Middle frontal gyrus (tissue), 1 donor: ENCODE results near the gene ETS1.
"Not testable (repeated sequence)": the region's sequence is repeated elsewhere in the genome, so short reads cannot be mapped to it uniquely, and the experiment has no call there.

Experiments
- DNase-seq: peaks from one replicate; pipeline ENCODE4 v3.0.0-alpha.2; 2015; ENCODE audit warnings: low spot score; ENCODE audit errors: extremely low spot score

Gene ETS1

DNA sequence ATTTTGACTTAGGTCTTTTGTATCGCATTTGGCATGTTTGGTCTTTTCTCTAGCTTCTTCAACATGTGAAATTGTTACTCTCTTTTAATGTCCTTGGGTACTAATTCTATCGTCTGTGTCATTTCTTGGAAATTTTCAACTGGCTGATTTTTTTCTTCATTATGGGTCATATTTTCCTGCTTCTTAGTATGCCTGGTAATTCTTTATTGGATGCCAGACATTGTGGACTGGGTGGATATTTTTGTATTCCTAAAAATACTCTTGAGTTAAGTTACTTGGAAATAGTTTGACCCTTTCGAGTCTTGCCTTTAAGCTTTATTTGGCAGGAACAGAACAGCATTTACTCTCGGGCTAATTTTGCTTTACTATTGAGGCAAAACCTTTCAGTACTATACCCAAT, 140.1 kb downstream of the ETS1 start:
- DNase-seq = no peak

DNA sequence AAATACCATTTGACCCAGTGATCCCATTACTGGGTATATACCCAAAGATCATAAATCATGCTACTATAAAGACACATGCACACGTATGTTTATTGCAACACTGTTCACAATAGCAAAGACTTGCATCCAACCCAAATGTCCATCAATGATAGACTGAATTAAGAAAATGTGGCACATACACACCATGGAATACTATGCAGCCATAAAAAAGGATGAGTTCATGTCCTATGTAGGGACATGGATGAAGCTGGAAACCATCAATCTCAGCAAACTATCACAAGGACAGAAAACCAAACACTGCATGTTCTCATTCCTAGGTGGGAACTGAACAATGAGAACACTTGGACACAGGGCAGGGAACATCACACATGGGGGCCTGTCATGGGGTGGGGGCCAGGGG, 141.4 kb downstream of the ETS1 start:
- DNase-seq = not testable (repeated sequence)

DNA sequence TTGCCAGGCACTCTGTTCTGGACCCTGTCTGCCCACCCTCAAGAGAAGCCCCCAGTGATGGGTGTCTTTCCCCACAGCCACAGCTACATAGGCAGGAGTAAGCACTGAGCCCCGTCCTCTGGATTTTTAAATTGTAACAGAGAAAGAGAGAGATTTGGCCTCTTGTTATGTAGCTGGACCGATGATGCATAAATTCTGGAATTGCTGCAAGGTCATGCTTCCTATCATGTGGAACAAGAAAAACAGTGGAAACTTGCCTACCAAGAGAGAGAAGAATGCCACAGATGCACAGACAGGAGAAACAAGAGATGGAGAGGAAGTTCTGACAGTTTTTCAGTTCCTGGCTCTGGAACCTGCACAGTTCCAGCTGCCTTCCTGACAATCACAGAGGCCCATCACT, 150.2 kb downstream of the ETS1 start:
- DNase-seq = no peak

DNA sequence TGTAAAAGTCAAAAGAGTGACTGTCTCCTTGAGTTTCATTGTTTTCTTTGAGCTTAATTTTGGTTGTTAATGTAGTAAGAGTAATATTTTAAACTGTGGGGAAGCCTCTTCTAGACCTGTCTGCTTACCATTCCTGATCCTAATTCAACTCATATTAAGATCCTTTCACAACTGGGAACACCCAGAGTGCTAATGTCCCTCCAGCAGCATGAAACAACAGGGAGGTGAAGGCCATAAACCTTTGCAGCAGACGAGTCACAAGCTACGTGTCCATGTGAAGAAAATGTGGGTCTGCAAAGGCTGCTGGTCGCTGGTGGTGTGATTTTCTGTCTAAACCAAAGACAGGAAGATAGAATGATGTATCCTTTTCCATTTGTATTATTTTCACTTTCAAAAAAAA, 152.5 kb downstream of the ETS1 start:
- DNase-seq = no peak

DNA sequence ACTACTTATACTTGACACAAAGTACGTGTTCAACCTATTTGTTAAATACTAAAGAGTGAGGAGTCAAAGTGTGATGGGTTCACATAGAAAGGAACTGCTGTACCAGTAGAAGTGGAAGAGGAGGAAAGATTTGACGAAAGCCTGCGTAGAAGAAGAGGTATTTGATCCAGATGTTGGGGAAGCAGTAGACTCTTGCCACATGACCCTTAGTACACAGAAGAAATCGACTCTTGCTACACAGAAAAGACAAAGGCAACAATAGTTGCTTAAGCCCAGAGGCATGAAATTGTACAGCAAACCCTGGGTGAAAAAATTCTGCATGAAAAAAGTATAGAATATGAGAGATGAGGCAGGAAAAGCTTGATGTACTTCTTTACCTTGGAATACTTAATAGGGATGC, 152.9 kb downstream of the ETS1 start:
- no peak for DNase-seq

DNA sequence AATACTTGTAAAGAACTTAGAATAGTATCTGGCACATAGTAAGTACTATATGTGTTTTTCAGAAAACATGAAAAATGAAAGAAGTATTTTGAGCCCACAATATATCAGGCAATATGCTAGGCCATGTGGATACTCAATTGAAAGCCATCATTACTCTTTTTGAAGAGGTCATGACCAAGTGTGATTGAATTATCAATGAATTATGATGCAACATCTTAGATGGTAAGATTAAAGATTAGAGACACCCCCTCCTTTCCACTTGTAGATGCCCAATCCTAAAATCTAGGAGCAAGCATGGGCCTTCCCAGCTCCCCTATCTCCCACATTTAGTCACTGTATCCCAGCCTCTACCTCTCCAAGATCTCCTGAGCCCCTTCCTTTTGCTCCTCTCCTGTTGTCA, 154.4 kb downstream of the ETS1 start:
- DNase-seq = no peak

DNA sequence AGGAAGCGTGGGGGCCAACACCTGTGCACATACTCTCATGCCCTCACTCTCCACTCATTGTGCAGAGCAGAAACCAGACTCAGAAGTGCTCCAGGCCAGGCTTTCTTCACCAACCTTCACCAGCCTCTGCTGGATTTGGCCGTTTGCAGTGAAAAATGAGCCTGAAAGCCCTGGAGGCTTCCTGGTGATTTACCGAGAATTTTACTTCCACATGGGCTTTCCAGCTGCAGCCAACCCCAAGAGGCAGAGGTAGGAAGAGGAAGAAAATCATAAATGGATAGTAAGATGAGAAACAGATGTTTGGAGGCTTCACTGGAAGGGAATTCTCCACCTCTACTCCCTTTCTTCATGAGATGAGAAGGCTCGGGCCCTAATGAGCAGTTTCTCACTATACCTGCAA, 155.4 kb downstream of the ETS1 start:
- DNase-seq = no peak

DNA sequence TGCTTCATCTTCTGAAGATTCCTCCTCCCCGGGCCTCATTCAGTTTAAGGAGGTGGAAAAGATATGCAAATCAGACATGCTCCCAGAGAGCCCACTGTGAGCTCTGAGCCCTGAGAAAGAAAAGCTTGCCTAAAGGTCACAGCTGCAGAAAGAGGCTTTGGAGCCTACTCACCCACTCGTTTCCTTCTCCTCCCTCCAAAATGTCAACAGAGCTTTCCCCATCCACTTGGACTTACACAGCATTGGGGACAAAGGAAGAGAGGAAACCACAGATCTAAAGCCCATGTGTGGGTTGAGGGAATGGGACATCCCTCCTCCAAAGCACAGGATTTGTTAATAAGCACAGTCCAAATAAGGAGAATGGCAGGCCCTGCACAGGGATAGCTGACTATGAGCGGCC, 158.4 kb downstream of the ETS1 start:
- no peak for DNase-seq

DNA sequence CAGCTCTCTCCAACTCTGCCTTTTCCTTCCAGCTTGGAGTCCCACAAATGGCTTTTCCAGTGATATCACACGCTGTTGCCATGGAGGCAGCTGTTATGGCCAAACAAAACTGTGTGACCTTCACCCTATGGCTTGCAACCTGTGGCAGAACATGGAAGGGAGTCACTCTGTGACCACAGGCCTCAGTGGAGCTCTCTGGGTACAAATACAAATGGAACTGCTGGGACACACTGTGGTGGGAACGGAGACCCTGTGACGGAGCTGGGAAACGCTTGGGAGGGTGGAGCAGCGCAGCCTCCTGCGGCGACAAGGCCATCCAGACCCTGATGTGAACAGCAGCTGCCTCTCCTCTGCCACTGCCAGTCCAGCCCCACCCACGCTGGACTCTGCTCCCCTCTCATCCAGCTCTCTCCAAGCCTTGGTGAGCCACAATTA, 162.5 kb downstream of the ETS1 start:
- DNase-seq = no peak

DNA sequence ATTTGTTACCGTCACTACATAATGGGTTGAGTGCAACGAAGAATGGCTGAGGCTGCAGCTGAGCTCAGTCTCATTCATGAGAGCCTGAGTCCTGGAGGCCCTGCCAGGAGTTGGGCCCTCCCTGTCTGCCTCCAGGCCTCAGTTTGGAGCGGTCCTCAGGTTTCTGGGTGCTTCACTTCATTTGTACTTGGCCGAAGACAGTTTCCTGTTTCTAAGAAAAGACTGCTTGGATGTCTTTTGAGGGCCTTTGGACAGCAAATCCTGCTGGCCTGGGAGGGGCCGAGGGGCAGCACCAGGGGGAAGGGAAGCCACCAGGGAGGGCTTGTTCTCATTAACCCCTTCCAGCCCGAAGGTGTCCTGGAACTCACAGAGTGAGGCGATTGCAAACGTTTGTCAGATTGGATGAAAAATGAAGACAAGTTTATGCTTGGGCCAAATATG, 163.1 kb downstream of the ETS1 start:
- DNase-seq = no peak

DNA sequence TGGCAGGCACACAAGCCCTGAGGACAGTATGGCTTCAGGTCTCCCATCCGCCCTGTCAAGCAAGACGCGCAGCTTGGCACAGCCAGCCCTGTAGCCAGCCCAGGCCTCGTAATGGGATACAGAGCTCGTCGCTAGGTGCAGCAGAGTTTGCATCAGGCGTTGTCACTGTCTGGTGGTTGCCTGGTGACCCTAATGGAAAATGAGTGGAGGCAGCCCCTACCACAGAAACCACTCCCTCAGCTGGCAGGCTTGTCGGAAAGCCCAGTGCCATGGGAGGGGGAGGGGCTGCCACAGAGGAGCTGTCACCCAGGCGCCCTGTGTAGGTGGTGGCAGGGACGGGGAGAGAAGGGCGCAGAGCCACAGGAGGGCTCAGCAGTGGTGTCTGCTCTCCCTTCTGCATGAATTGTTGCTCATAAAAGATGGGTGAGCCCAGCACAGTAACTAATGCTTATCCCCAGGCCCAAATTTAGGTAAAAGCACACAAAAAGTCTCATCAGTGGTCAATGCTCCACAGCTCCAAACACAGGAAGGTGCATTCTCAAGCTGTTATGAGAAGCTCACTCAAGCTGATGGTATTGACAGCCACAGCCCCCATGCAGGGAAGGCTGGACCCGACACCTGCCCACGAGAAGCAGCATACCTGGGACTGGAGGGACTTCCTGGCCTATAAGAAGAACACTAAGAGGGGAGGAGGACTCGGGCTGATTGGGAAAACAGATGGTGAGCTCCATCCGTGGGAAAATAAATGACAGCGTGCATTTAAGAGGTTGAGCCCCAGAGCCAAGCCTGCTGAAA, 164.6 kb downstream of the ETS1 start:
- DNase-seq = no peak

DNA sequence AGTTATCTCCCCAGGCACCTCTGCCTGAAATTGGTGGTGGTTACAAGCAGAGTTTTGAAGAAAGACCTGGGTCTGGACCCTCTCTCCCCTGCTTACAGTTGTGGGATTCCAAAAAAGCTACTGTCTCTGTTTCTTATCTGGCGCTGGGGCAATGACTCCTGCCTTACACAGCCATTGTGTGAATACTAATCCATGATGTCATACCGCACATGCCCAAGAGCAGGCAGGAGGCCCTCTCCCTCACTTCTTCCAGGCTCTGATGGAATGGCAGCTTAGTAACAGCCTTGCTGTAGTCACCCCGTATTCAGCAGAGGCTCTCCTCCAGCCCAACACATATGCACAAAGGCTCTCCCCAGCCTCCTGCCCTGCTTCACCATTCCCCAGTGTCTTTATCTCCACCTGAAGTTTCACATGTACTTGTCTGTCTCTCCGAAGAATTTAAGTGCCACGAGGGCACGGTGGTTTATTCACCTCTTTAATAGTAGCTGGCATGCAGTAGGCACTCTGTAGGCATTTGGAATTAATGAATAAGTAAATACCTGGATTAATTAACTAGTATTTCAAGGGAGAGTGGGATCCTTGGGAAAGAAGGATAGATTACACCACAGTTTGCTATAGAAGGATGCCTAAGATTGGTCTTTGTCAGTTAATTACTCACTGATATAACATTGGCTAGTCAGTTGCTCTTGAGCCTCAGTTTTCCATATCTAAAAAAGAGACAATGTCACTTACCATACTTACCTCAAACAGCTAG, 165.6 kb downstream of the ETS1 start:
- no peak for DNase-seq

DNA sequence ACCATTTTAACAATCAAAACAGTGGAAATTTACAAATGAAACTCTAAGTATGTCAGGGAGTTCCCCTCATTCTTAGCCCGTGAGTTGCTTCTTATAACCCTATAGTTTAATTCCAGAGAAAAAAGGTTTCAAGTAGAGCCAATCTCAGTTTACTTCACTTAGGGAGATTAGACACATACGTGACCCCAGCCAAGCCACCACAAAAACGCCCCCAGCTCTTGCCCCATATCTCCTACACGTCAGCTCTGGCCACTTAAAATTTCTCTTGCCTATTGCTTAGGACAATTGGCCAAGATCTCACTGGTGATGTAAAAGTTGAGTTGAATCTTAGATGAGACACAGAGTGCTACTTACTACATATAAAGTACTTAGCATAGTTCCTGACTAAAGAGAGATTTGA, 166.4 kb downstream of the ETS1 start:
- DNase-seq = no peak

DNA sequence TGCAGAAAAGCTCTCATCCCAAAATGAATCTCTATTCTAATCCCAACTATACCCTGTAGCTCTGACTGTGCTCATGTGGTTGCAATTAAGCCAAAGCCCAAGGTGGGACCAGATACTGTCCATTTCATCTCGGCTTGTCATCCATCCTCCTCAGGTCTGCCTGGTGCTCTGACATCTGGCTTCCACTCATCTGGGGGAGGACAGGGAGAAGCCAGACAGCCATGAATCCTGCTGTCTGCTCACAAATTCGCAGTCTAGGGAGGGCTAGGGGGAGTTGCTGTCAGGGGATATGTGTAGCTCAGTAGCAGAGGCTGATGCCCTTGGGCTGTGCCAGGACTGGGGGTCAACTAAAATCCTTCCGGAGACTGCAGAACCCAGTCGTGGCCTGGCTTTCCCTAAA, 167.1 kb downstream of the ETS1 start:
- DNase-seq = no peak

DNA sequence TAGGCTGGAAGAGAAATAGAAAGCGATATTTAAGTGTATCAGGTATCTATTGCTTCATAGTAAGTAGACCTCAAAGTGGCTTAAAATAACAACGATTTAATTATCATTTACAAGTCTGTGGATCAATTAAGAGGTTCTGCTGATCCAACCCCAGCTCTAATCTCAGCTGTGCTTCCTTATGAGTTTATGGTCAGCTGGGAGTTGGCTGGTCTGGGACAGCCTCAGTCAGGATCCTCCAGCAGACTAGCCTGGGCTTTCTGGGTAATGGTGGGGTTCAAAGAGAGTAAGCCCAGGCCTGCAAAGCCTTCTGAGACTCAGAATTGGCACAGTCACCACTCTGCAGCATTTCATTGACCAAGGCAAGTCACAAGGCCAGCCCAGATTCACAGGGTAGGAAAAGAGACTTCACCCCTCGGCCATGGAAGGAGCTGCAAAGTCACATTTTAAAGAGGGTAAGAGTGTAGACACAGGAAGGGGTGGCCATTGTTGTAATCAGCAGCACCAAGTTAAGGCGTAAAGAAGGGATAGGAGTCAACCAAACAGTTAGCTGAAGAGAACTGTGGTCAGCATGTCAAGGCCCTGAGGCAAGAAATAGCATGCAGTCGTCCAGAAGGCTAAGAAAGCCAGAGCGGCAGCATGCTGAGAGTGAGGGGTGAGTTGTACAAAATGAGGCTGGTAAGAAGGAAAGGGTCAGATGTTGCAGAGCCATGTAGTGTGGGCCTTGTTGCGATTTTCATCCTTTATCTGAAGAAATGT, 168.2 kb downstream of the ETS1 start:
- DNase-seq = no peak

DNA sequence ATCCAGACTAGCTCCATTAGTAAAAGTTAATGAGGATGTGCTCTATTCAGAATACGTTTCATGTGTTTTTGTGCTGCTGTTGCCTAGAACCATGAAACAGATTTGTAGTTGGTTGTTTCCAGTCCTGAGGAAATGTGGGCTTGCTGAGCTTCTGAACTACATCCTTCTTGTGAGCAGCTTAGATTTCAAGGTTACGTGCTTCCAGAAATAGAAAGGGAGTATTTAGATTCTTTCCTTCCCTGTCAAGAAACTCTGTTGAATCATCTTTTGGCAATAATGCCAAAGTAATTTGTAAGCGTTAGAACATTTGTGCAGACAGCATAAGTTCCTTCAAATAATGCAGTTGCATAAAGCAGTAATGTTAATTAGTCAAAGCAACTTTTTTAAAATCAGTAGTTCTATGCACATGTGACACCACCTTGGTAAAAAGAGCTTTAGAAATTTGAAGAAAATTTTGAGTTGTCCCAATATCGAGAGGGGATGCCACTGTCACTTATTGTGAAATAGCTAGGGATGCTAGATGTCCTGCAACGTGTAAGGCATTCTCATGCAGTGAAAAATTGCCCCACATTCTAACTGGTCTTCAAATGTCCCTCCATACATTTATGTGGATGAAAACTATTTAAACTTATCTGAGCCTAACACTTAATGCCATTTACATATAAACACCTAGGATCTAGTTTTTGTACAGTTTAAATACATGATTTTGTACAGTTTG, 169.6 kb downstream of the ETS1 start:
- peak; percentile 40 for DNase-seq

DNA sequence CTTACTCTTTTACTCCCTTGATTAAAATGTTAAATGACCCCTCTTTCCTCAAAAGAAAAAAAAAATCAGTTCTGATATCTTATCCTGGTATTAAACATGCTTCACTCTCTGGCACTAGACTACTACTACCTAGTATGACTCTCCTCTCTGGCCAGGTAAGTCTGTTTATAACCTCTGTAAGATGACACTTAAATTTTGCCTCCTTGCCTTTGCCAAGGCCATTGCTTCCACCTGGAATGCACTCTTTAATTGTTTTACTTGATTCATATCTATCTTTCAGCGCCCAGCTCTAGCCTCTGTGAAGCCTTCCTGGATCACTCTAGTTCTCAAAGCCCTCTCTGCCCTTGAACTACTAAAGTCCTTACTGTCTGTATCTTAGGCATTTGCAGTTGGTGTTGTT, 170.4 kb downstream of the ETS1 start:
- DNase-seq = no peak

DNA sequence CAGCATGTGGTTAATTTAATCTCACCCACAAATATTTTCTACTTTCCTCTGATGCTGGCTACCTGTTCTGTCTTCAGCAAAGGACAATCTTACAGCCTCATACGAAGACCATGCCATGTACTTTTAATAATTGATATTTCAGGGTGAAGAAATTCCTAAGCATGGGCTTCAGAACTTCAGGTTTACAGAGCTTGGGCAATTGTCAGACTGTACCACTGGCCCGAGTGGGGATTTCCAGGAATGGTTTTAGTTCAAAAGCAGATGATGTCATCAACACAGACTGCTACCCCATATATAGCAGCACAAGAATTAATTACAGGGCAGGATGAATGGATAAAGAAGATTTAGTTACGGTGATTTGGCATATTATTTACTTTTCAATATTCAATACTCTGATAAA, 171.8 kb downstream of the ETS1 start:
- no peak for DNase-seq

DNA sequence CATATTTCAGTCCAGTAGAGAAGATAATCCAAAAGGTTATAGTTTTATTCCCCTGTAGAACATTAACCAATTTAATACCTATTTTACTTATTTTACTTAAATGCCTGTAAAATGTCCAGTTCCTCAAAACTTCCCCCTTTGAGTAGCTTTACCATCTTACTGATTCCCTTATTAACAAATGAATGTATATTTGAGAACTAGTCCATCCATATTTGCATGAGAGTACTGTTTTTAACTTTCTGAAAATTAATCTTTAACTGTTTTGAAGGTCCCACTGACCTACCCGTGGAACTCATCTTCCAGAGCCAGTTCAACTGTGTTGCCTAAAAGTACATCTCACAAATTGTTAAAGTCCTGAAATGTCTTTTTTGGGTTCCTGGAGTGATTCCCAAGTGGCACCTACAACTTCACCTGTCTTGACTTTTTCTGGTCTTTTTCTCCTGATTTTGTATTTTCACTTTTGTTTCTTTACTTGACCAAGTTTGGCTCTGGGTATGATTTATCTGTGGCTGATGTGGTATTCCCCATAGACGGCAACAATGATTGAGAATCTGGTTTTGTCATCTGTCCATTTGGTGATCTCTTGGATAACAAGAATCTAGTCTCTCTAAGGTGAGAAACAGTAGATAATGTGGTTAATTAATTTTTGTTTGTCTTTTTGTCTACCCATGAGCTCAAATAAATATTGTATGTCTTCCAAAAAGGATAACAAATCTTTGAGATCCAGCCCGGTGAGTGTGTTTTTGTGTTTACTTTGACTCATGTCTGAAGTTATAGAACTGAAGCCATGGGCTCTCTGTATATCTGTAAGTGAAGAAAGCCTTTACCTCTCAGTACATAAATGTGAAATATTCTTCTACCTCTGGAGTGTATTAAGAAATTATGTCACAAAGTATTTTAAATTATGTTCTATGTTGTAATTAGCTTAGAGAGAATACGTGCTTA, 174.2 kb downstream of the ETS1 start:
- DNase-seq = no peak

DNA sequence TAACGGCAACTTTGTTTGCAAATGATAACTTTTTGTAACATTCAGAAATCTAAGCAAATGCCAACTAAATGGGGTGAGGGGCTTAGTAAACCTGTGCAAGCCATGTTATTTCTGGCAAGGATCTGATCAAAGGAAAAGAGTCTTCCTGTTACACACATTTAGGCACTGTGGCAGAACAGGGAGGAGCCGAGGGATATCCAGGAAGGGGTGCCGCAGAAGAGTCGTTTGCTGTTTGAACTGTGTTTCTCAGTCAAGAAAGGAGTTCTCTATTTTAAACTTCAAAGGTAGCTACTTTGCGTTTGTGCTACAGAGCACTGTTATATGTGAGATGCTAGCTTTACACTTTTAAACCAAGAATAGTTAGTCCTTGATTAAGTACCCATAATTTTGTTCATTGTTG, 175.5 kb downstream of the ETS1 start:
- DNase-seq = no peak
